DND-41 (cell line): Measurements from ENCODE around the gene FGF8.

Source experiments
- ATAC-seq: fragments of 200-7000 bp; cut with Tn5 transposase; 3 replicates; pipeline ENCODE4 v1.9.1; 2021; ENCODE audit warnings: low read depth; ENCODE audit not compliant: insufficient read depth
- DNase-seq: peaks from one replicate; pipeline ENCODE4 v3.0.0-alpha.2; 2020
- H2AFZ ChIP-seq: 2 replicates; pipeline ENCODE4 v1.6.0; 2012; ENCODE audit warnings: low read depth, low read length
- H3K27ac ChIP-seq: 2 replicates; pipeline ENCODE4 v1.5.1; 2012; ENCODE audit warnings: low read length, inconsistent platforms
- H3K27me3 ChIP-seq: fragments of 200-600 bp; sonication (generic); 2 replicates; pipeline ENCODE4 v1.6.0; 2012; ENCODE audit warnings: low read length, mild to moderate bottlenecking, inconsistent platforms; ENCODE audit not compliant: insufficient read depth, poor library complexity
- H3K36me3 ChIP-seq: 2 replicates; pipeline ENCODE4 v1.5.1; 2012; ENCODE audit warnings: low read length, inconsistent platforms; ENCODE audit not compliant: insufficient read depth
- H3K4me1 ChIP-seq: 2 replicates; pipeline ENCODE4 v1.5.1; 2012; ENCODE audit warnings: mild to moderate bottlenecking, low read length; ENCODE audit not compliant: insufficient read depth
- H3K4me2 ChIP-seq: 2 replicates; pipeline ENCODE4 v1.6.0; 2012; ENCODE audit warnings: mild to moderate bottlenecking, moderate library complexity, low read length, inconsistent platforms; ENCODE audit not compliant: insufficient read depth
- H3K4me3 ChIP-seq, 2 experiments: fragments of 200-600 bp in 1 of 2; shearing (Covaris generic) in 1 of 2; 2 replicates each; pipeline ENCODE4 v1.5.1; 2012 to 2016; ENCODE audit warnings: inconsistent platforms in 2 of 2, low read length in 2 of 2, mild to moderate bottlenecking in 2 of 2, low read depth in 1 of 2, moderate library complexity in 1 of 2
- H3K79me2 ChIP-seq: 2 replicates; pipeline ENCODE4 v1.6.0; 2012; ENCODE audit warnings: low read length, inconsistent platforms; ENCODE audit not compliant: insufficient read depth
- H3K9ac ChIP-seq: 2 replicates; pipeline ENCODE4 v1.6.0; 2012; ENCODE audit warnings: low read depth, mild to moderate bottlenecking, inconsistent platforms, low read length, moderate library complexity
- H3K9me3 ChIP-seq: 2 replicates; pipeline ENCODE4 v1.5.1; 2012; ENCODE audit warnings: low read length, moderate library complexity, mild to moderate bottlenecking, inconsistent platforms; ENCODE audit not compliant: insufficient read depth, severe bottlenecking
- H4K20me1 ChIP-seq: 2 replicates; pipeline ENCODE4 v1.6.0; 2012; ENCODE audit warnings: low read length; ENCODE audit not compliant: insufficient read depth
- CTCF ChIP-seq: IDR thresholded peaks from 2 replicates; pipeline ENCODE4 v1.5.1; 2012; ENCODE audit warnings: borderline replicate concordance, low read length, moderate library complexity, mild to moderate bottlenecking; ENCODE audit not compliant: poor library complexity, severe bottlenecking; ENCODE audit errors: extremely low read depth
- EZH2 ChIP-seq: IDR thresholded peaks from 3 replicates; pipeline ENCODE4 v1.6.1; 2012; ENCODE audit warnings: borderline replicate concordance, low read depth, mild to moderate bottlenecking, moderate library complexity, low read length, inconsistent platforms; ENCODE audit not compliant: severe bottlenecking

Gene FGF8

GRCh38 chr10:101781655-101781983 is 5.7 kb upstream of the FGF8 start:
- DNase-seq (no peak), ATAC-seq (no peak)
- Histone ChIP-seq H3K4me2 (peak overlapping the region; percentile 99), H3K9ac (peak overlapping the region; percentile 78; the same call in 1 of the 2 replicates), H4K20me1 (no peaks in the 10 kb centered on the region; the same call in none of the 2 replicates), H3K4me3 (peak overlapping the region in 1 of 2 experiments; percentile 99; a peak in 2 of 4 replicates), H3K36me3 (peaks cover 39% of the 10 kb centered on the region), H3K27ac (0 out of 2 replicates have a peak overlapping the region, but pooled peaks have one; percentile 27), H3K79me2 (peaks cover 17% of the 10 kb centered on the region), H3K27me3 (no peaks in the 10 kb centered on the region), H2AFZ (no peak overlapping the region), H3K4me1 (peaks cover 39% of the 10 kb centered on the region), H3K9me3 (no peaks in the 10 kb centered on the region)
- TF ChIP-seq EZH2 (no peak), CTCF (no peak)

DNA sequence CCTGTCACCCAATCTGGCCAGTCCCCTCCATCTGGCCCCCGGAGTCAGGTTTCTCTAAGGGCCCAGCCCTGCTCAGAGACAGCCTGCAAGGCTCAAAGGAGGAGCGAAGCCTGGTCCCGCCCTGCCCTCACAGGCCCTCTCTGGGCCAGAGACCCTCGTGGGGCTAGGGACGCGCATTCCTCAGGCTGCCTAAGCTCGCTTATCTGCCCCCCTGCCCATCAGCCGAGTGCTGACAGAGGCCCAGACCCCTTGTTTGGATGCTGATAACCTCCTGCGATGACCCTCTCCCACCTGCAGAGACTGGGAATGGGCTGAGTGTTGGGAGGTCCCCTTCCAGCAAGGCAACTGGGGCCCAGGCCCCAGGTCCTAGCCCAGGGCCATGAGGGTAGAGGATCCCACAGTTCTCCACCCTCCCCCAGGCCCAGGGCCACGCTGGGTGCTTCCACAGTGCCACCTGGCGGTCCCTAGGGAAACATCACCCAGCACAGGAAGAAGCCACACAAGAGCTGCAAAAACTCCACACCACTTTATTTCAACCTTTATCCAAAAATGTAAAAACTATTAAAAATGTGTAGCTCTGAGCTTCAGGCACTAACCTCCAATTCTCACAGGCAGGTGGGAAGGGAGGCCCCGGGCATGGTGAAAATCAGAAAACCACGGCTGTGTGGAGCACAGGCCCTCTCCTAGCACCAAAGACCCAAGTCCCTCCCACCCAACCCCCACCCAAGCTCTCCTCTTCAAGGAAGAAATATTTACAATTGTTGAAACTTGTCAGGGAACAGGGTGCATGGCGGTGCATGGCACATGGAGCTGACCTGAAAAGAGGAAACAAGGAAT is 5.1 kb upstream of the FGF8 start:
- ATAC-seq = peak; percentile 75
- TF ChIP-seq CTCF = peak; percentile 96
- no peak for TF ChIP-seq EZH2

GRCh38 chr10:101780187-101780817 is 4.4 kb upstream of the FGF8 start:
- Histone ChIP-seq H3K4me2 (no peak overlapping the region; the same call in 1 of the 2 replicates), H3K4me1 (peaks cover 39% of the 10 kb centered on the region), H3K36me3 (peaks cover 26% of the 10 kb centered on the region), H2AFZ (no peak overlapping the region), H3K27ac (no peak overlapping the region), H4K20me1 (no peaks in the 10 kb centered on the region; the same call in 1 of the 2 replicates), H3K9me3 (no peaks in the 10 kb centered on the region), H3K79me2 (peaks cover 17% of the 10 kb centered on the region), H3K27me3 (no peaks in the 10 kb centered on the region), H3K4me3 (no peak overlapping the region), H3K9ac (no peak overlapping the region)
- DNase-seq (no peak), ATAC-seq (no peak)
- TF ChIP-seq EZH2 (no peak), CTCF (no peak)

More for the DNA sequence above, 5.1 kb upstream of the FGF8 start:
- Histone ChIP-seq H3K27me3 (no peaks in the 10 kb centered on the region), H3K36me3 (peaks cover 34% of the 10 kb centered on the region), H3K4me1 (peaks cover 39% of the 10 kb centered on the region), H3K27ac (peak overlapping the region; percentile 45; the same call in 1 of the 2 replicates), H3K4me3 (peak overlapping the region in 1 of 2 experiments; percentile 99; a peak in 1 of 4 replicates), H3K9ac (no peak overlapping the region), H3K4me2 (peak overlapping the region; percentile 99), H3K79me2 (peaks cover 17% of the 10 kb centered on the region), H3K9me3 (no peaks in the 10 kb centered on the region), H4K20me1 (no peaks in the 10 kb centered on the region; the same call in none of the 2 replicates), H2AFZ (no peak overlapping the region)
- peak; percentile 77 for DNase-seq
